Measurements from ENCODE around the gene NAB1.

GRCh38 chr2:190628591-190629319 is 20.1 kb upstream of the NAB1 start:
- TF ChIP-seq POLR2AphosphoS5 (IDR thresholded peaks at IDR 0.05; ENCODE audit: insufficient read depth, low read depth, low read length) (no peak), POLR2A (IDR thresholded peaks at IDR 0.05; ENCODE audit: low read depth, low read length) (no peak), CTCF (IDR thresholded peaks at IDR 0.05; ENCODE audit: extremely low read depth in 1 of 2, insufficient read depth in 1 of 2, low read depth in 1 of 2, low read length in 2 of 2) (no peak), EZH2 (IDR thresholded peaks at IDR 0.05; ENCODE audit: borderline replicate concordance, low read depth, low read length, severe bottlenecking) (no peak), MYC (IDR thresholded peaks at IDR 0.05; ENCODE audit: low read depth, low read length) (no peak), GATA2 (IDR thresholded peaks at IDR 0.05; ENCODE audit: insufficient read depth, insufficient read length, low read depth, low read length) (no peak), MAX (IDR thresholded peaks at IDR 0.05; ENCODE audit: insufficient read depth, insufficient read length) (no peak)

Measured in endothelial cell of umbilical vein (primary cell).